Mesothelial cell of epicardium (in vitro differentiated cells): ENCODE measurements around the gene ERO1A. TPM values are rescaled to one million over a fixed set of nuclear protein-coding genes. Genes with fewer than 3 reads are reported as not detected.

Source experiments
- DNase-seq, 2 experiments: peaks; one replicate each; pipeline ENCODE4 v3.0.0; 2021; ENCODE audit warnings: low spot score in 2 of 2; ENCODE audit not compliant: unreplicated experiment in 2 of 2
- H3K27ac Mint-ChIP-seq: 2 replicates; pipeline ENCODE4 v1.8.0; 2021; ENCODE audit warnings: mixed read lengths
- H3K27me3 Mint-ChIP-seq: 2 replicates; pipeline ENCODE4 v1.8.0; 2021; ENCODE audit warnings: low read depth, mixed read lengths
- H3K36me3 Mint-ChIP-seq: 2 replicates; pipeline ENCODE4 v1.8.0; 2021; ENCODE audit warnings: mixed read lengths
- H3K4me1 Mint-ChIP-seq: 2 replicates; pipeline ENCODE4 v1.8.0; 2021; ENCODE audit warnings: mixed read lengths
- H3K4me3 Mint-ChIP-seq: 2 replicates; pipeline ENCODE4 v1.8.0; 2021; ENCODE audit warnings: mild to moderate bottlenecking, moderate library complexity, mixed read lengths
- H3K9me3 Mint-ChIP-seq: 2 replicates; pipeline ENCODE4 v1.8.0; 2021; ENCODE audit warnings: mixed read lengths
- total RNA-seq: library from RNA; stranded (reverse); gene quantifications from 3 replicates; pipeline ENCODE4 v1.2.1, GENCODE V29; 2021
- TF ChIP-seq, protein P1 (sequence below): fragments of 200-600 bp; sonication (generic); IDR thresholded peaks from one replicate; pipeline ENCODE4 v1.5.0; 2021; ENCODE audit warnings: antibody characterized with exemption; ENCODE audit not compliant: unreplicated experiment

The ERO1A gene
- total RNA-seq, 1 donor from 2014 or later = 42.7 TPM

DNA sequence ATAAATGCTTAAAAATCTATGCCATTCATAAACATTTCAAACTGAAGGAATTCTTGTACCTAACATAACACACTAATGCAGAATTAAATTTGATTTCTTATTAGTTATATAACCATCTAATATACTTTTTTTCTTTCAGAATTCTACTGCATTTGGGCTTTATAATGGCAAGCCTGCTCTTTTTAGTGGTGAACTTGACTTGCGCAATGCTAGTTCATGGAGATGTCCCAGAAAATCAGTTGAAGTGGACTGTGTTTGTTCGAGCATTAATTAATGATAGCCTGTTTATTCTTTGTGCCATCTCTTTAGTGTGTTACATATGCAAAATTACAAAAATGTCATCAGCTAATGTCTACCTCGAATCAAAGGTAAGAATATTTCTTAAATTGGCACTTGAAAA, 95.4 kb downstream of the ERO1A start:
- H3K36me3 Mint-ChIP-seq = peaks cover 17% of the 10 kb centered on the region
- H3K9me3 Mint-ChIP-seq = peaks cover 32% of the 10 kb centered on the region
- no peak overlapping the region for H3K27ac Mint-ChIP-seq
- H3K27me3 Mint-ChIP-seq = no peaks in the 10 kb centered on the region
- no peak overlapping the region for H3K4me3 Mint-ChIP-seq
- TF ChIP-seq, protein P1, sequence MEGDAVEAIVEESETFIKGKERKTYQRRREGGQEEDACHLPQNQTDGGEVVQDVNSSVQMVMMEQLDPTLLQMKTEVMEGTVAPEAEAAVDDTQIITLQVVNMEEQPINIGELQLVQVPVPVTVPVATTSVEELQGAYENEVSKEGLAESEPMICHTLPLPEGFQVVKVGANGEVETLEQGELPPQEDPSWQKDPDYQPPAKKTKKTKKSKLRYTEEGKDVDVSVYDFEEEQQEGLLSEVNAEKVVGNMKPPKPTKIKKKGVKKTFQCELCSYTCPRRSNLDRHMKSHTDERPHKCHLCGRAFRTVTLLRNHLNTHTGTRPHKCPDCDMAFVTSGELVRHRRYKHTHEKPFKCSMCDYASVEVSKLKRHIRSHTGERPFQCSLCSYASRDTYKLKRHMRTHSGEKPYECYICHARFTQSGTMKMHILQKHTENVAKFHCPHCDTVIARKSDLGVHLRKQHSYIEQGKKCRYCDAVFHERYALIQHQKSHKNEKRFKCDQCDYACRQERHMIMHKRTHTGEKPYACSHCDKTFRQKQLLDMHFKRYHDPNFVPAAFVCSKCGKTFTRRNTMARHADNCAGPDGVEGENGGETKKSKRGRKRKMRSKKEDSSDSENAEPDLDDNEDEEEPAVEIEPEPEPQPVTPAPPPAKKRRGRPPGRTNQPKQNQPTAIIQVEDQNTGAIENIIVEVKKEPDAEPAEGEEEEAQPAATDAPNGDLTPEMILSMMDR = no peak
- H3K4me1 Mint-ChIP-seq = no peaks in the 10 kb centered on the region
- DNase-seq = no peak

DNA sequence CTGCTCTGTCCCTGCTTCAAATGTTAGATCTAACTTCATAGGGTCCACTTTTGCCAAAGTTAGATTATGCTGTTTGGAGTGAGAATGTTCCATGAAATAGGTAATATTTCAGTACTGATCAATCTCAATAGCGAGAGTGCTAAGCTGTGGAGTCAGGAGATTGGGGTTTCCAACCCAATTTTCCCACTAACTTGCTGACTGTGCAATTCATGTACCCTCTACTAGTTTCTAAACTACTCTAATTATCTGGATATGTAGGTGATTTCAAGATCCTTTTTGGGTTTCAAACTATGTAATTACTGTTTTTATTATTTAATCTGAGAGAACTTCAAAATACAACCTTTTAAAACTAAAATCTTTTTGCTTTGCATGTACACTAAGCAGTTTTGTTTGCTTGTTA, 96.8 kb downstream of the ERO1A start:
- Mint-ChIP-seq H3K9me3 (peaks cover 36% of the 10 kb centered on the region), H3K36me3 (peaks cover 10% of the 10 kb centered on the region), H3K4me1 (no peaks in the 10 kb centered on the region), H3K27me3 (no peaks in the 10 kb centered on the region), H3K4me3 (no peak overlapping the region), H3K27ac (no peak overlapping the region)
- TF ChIP-seq, protein P1 = no peak
- no peak for DNase-seq

DNA sequence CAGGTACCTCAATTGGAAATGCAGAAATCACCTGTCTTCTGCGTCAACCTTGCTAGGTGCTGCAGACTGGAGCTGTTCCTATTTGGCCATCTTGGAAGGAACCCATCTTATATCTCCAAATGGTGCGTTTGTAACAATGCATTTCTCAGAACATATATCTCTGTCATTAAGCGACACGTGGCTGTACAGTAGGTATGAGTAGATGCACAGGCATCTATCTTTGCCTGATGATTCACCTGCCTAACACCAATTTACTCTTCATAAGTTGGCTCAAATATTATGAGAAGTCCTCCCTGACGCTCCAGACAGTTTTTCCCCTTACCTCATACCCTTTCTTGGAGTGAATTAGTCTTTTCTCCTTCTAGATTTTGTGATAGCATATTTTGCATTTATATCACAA, 98.5 kb downstream of the ERO1A start:
- Mint-ChIP-seq H3K27me3 (no peaks in the 10 kb centered on the region), H3K36me3 (peaks cover 12% of the 10 kb centered on the region), H3K9me3 (peaks cover 41% of the 10 kb centered on the region), H3K4me3 (no peak overlapping the region), H3K4me1 (no peaks in the 10 kb centered on the region), H3K27ac (no peak overlapping the region)
- TF ChIP-seq, protein P1 = no peak
- DNase-seq = no peak

DNA sequence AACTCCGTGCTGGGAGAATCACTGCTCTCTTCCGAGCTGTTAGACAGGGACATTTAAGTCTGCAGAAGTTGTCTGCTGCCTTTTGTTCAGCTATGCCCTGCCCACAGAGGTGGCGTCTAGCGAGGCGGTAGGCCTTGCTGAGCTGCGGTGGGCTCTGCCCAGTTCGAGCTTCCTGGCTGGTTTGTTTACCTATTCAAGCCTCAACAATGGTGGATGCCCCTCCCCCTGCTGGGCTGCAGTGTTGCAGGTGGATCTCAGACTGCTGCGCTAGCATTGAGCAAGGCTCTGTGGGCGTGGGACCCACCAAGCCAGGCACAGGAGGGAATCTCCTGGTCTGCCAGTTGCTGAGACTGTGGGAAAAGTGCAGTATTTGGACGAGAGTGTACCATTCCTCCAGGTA, 99.0 kb downstream of the ERO1A start:
- Mint-ChIP-seq H3K36me3 (peaks cover 14% of the 10 kb centered on the region), H3K4me3 (no peak overlapping the region), H3K4me1 (no peaks in the 10 kb centered on the region), H3K27ac (no peak overlapping the region), H3K9me3 (peaks cover 47% of the 10 kb centered on the region), H3K27me3 (no peaks in the 10 kb centered on the region)
- DNase-seq = no peak
- TF ChIP-seq, protein P1 = no peak

DNA sequence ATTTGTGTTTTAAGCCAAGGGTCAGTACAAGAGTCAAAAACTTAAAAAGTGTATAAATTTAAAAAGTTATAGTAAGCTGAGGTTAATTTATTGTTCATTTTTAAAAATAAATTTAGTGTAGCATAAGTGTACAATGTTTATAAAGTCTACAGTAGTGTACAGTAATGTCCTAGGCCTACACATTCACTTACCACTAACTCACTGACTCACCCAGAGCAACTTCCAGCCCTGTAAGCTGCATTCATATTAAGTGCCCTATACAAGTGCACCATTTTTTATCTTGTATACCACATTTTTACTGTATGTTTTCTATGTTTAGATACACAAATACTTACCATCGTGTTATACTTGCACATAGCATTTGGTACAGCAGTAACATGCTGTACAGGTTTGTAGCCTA, 105.0 kb downstream of the ERO1A start:
- Mint-ChIP-seq H3K9me3 (peaks cover 39% of the 10 kb centered on the region), H3K4me1 (peaks cover 13% of the 10 kb centered on the region), H3K27me3 (no peaks in the 10 kb centered on the region), H3K27ac (no peak overlapping the region), H3K4me3 (no peak overlapping the region), H3K36me3 (peaks cover 10% of the 10 kb centered on the region)
- no peak for DNase-seq
- TF ChIP-seq, protein P1 = no peak

Other genes with a start within 250 kb of the ERO1A start
- gene TXNDC16, start 143.1 kb downstream of the ERO1A start, total RNA-seq = 11.5 to 12.7 TPM (median 12.6 TPM) in 3 replicates
- gene GPR137C, start 142.7 kb downstream of the ERO1A start, total RNA-seq = 3.5 to 4.1 TPM (median 3.8 TPM) in 3 replicates
- gene PSMC6, start 11.6 kb upstream of the ERO1A start, total RNA-seq = 96.4 to 106 TPM (median 102 TPM) in 3 replicates
- gene STYX, start 34.6 kb upstream of the ERO1A start, total RNA-seq = 9.5 to 11.4 TPM (median 10.1 TPM) in 3 replicates
- 17.4 to 19.7 TPM (median 17.8 TPM) in 3 replicates for gene GNPNAT1, start 96.0 kb upstream of the ERO1A start, total RNA-seq